Stimulated activated CD4-positive, alpha-beta T cell treated with anti-CD3 and anti-CD28 coated beads, TNF-alpha, amount 100 ng/mL, for 4 hours (primary cell): ENCODE measurements around the gene KRT84.
"Not testable (repeated sequence)": the region's sequence is repeated elsewhere in the genome, so short reads cannot be mapped to it uniquely, and the experiment has no call there.

ENCODE experiments used
- DNase-seq, 3 experiments: peaks; one replicate each; pipeline ENCODE4 v3.0.0-alpha.2; 2020; ENCODE audit warnings: low read depth in 3 of 3

KRT84 gene

GRCh38 chr12:52411815-52412214, 26.4 kb upstream of the KRT84 start:
- no peak for DNase-seq

- not testable (repeated sequence) for DNase-seq
Observed at GRCh38 chr12:52410589-52411248, 25.3 kb upstream of the KRT84 start.

GRCh38 chr12:52407918-52408317, 22.5 kb upstream of the KRT84 start:
- no peak for DNase-seq

- DNase-seq: no peak
Observed at GRCh38 chr12:52405922-52406385, 20.5 kb upstream of the KRT84 start, which contains the start of gene KRT82. Gene KRT82 (minus strand): TSS chr12:52406335. CDS start chr12:52406277, 58 bp downstream.

- DNase-seq: no peak
Observed at GRCh38 chr12:52404951-52405350, 19.5 kb upstream of the KRT84 start.

GRCh38 chr12:52403561-52403960, 18.1 kb upstream of the KRT84 start:
- DNase-seq: no peak

- no peak for DNase-seq
Observed at GRCh38 chr12:52402873-52403540, 17.6 kb upstream of the KRT84 start.

GRCh38 chr12:52402377-52402776, 16.9 kb upstream of the KRT84 start:
- no peak for DNase-seq

GRCh38 chr12:52401926-52402325, 16.5 kb upstream of the KRT84 start:
- DNase-seq: no peak

- DNase-seq: no peak
Observed at GRCh38 chr12:52401526-52401925, 16.1 kb upstream of the KRT84 start.

GRCh38 chr12:52400906-52401305, 15.5 kb upstream of the KRT84 start:
- DNase-seq: no peak

GRCh38 chr12:52399756-52400155, 14.3 kb upstream of the KRT84 start:
- DNase-seq: no peak

- DNase-seq: no peak
Observed at GRCh38 chr12:52398176-52398575, 12.7 kb upstream of the KRT84 start.

GRCh38 chr12:52396656-52397055, 11.2 kb upstream of the KRT84 start:
- DNase-seq: no peak

- DNase-seq: no peak
Observed at GRCh38 chr12:52395761-52396434, 10.4 kb upstream of the KRT84 start.

- no peak for DNase-seq
Observed at GRCh38 chr12:52394836-52395405, 9.5 kb upstream of the KRT84 start.

GRCh38 chr12:52392465-52393007, 7.1 kb upstream of the KRT84 start:
- no peak for DNase-seq

GRCh38 chr12:52391618-52392002, 6.2 kb upstream of the KRT84 start:
- DNase-seq: no peak

- no peak for DNase-seq
Observed at GRCh38 chr12:52390739-52391617, 5.5 kb upstream of the KRT84 start.

- DNase-seq: no peak
Observed at GRCh38 chr12:52389313-52390207, 4.1 kb upstream of the KRT84 start.
